PC-3 (cell line): ENCODE results near the gene ELAVL4.

Source experiments
- CTCF ChIP-seq: fragments of 300-600 bp; sonication (generic); conservative IDR thresholded peaks from 2 replicates; pipeline ENCODE4 v1.5.1; 2017; ENCODE audit warnings: antibody characterized with exemption, low read depth, mild to moderate bottlenecking, low read length
- EZH2 ChIP-seq: fragments of 300-600 bp; sonication (generic); IDR thresholded peaks from one replicate; pipeline ENCODE4 v1.6.1; 2017; ENCODE audit warnings: antibody characterized with exemption, mild to moderate bottlenecking, low read length; ENCODE audit not compliant: unreplicated experiment

GRCh38 chr1:50174101-50174500 is 65.4 kb downstream of the ELAVL4 start:
- TF ChIP-seq CTCF (no peak), EZH2 (no peak)
